K562 (cell line): Measurements from ENCODE around the gene MYMK. TPM values are rescaled to one million over a fixed set of nuclear protein-coding genes. Genes with fewer than 3 reads are reported as not detected.

ENCODE experiments used
- ATAC-seq: fragments of 200-7000 bp; cut with Tn5 transposase; 3 replicates; pipeline ENCODE4 v1.9.1; 2020; ENCODE audit warnings: moderate library complexity
- BruUV-seq: library from RNA; stranded (reverse); fragments of 400-500 nt; replicated peaks from 2 replicates; lab custom pipeline; 2021; lab: Mats Ljungman, UMichigan
- CTCF ChIA-PET: fragments of 300-600 bp; formaldehyde crosslinking; extraction: SDS; loops from one replicate; lab custom pipeline; 2021; ENCODE audit warnings: low intra/inter-chr PET ratio; lab: Yijun Ruan, JAX
- POLR2A ChIA-PET: fragments of 300-600, 350-650 bp; sonication (Branson Sonifier 250); formaldehyde crosslinking; extraction: SDS; loops from one replicate; lab custom pipeline; 2021; ENCODE audit warnings: antibody characterized with exemption, inconsistent platforms; lab: Yijun Ruan, JAX
- DNase-seq, 4 experiments: peaks; one replicate each; pipeline versions ENCODE4 v3.0.0 to v3.0.0-alpha.2; 2011 to 2018; ENCODE audit warnings: low spot score in 3 of 4, mixed read lengths in 3 of 4; ENCODE audit errors: extremely low read depth in 1 of 4
- FAIRE-seq: peaks from 2 replicates; lab custom pipeline; 2011; peaks lifted over from hg19 to GRCh38; lab: Jason Lieb, UNC
- H2AFZ ChIP-seq: 2 replicates; pipeline ENCODE4 v1.6.0; 2011; ENCODE audit warnings: low read depth, low read length, control low read depth, inconsistent platforms
- H3K27ac ChIP-seq: fragments of 200-600 bp; 3 replicates; pipeline ENCODE4 v1.8.0; 2011; ENCODE audit warnings: low read depth, mild to moderate bottlenecking, control low read depth, inconsistent platforms, low read length, moderate library complexity, mixed read lengths; ENCODE audit errors: extremely low read depth
- H3K27me3 ChIP-seq, 2 experiments: fragments of 300-600 bp in 1 of 2; 2 replicates in 1 of 2; 3 replicates in 1 of 2; pipeline versions ENCODE4 v1.6.0 to v1.8.0; 2011; ENCODE audit warnings: inconsistent platforms in 2 of 2, low read length in 2 of 2, mild to moderate bottlenecking in 1 of 2, mixed read lengths in 1 of 2, moderate library complexity in 1 of 2; ENCODE audit not compliant: control insufficient read depth in 2 of 2, insufficient read depth in 2 of 2
- H3K36me3 ChIP-seq: fragments of 300-600 bp; 3 replicates; pipeline ENCODE4 v1.8.0; 2011; ENCODE audit warnings: mild to moderate bottlenecking, low read length, inconsistent platforms; ENCODE audit not compliant: control insufficient read depth, insufficient read depth
- H3K4me1 ChIP-seq, 2 experiments: fragments of 200-600 bp in 1 of 2; replicated peaks in 1 of 2; 2 replicates in 1 of 2; 3 replicates in 1 of 2; pipeline versions ENCODE4 v1.5.1 to v1.8.0; 2011; ENCODE audit warnings: inconsistent platforms in 2 of 2, low read length in 2 of 2, mild to moderate bottlenecking in 1 of 2, mixed read lengths in 1 of 2, moderate library complexity in 1 of 2; ENCODE audit not compliant: control insufficient read depth in 2 of 2, insufficient read depth in 2 of 2
- H3K4me2 ChIP-seq: 2 replicates; pipeline ENCODE4 v1.6.1; 2011; ENCODE audit warnings: low read length, control low read depth, inconsistent platforms, mixed read lengths; ENCODE audit not compliant: insufficient read depth
- H3K4me3 ChIP-seq: fragments of 200-600 bp; sonication (generic), shearing (Covaris generic); 2 replicates; pipeline ENCODE4 v1.5.1; 2016; ENCODE audit warnings: control low read depth, inconsistent platforms
- H3K79me2 ChIP-seq: fragments of 200-600 bp; 3 replicates; pipeline ENCODE4 v1.8.0; 2011; ENCODE audit warnings: low read length, inconsistent platforms; ENCODE audit not compliant: control insufficient read depth, insufficient read depth
- H3K9ac ChIP-seq, 2 experiments: 2 replicates each; pipeline versions ENCODE4 v1.6.0 to v1.6.1; 2011; ENCODE audit warnings: low read depth in 2 of 2, low read length in 2 of 2, control low read depth in 1 of 2, inconsistent platforms in 1 of 2, mild to moderate bottlenecking in 1 of 2, mixed read lengths in 1 of 2; ENCODE audit not compliant: insufficient read depth in 1 of 2
- H3K9me1 ChIP-seq: one replicate; pipeline ENCODE4 v1.6.0; 2011; ENCODE audit warnings: inconsistent platforms, mild to moderate bottlenecking, low read length, moderate library complexity; ENCODE audit not compliant: control insufficient read depth, insufficient read depth
- H3K9me3 ChIP-seq: replicated peaks from 2 replicates; pipeline ENCODE4 v1.5.1; 2011; ENCODE audit warnings: low read depth, low read length, inconsistent platforms; ENCODE audit not compliant: control insufficient read depth, insufficient read depth
- H4K20me1 ChIP-seq: replicated peaks from 2 replicates; pipeline ENCODE4 v1.6.1; 2011; ENCODE audit warnings: low read length, inconsistent platforms, mixed read lengths; ENCODE audit not compliant: control insufficient read depth, insufficient read depth
- CBFA2T3 ChIP-seq: fragments of 450-650 bp; IDR thresholded peaks from 2 replicates; pipeline ENCODE4 v1.6.1; 2017
- CBFB ChIP-seq: sonication (generic); formaldehyde crosslinking; IDR thresholded peaks from 2 replicates; pipeline ENCODE4 v1.4.0; 2020; ENCODE audit warnings: mild to moderate bottlenecking, missing genetic modification reagents
- DNMT1 ChIP-seq: fragments of 450-650 bp; IDR thresholded peaks from 2 replicates; pipeline ENCODE4 v1.6.1; 2016; ENCODE audit warnings: antibody characterized with exemption, mild to moderate bottlenecking
- ETS2 ChIP-seq: IDR thresholded peaks from 2 replicates; pipeline ENCODE4 v1.6.1; 2016; ENCODE audit warnings: borderline replicate concordance, missing genetic modification characterization, mild to moderate bottlenecking, moderate library complexity, missing compliant biosample characterization; ENCODE audit not compliant: poor library complexity, severe bottlenecking
- HMG20A ChIP-seq: fragments of 450-650 bp; formaldehyde crosslinking; conservative IDR thresholded peaks from 2 replicates; pipeline ENCODE4 v1.4.0; 2020; ENCODE audit warnings: mild to moderate bottlenecking, mixed read lengths
- HNRNPL ChIP-seq: fragments of 200-400 bp; formaldehyde crosslinking; IDR thresholded peaks from 2 replicates; pipeline ENCODE4 v1.6.1; 2017; ENCODE audit warnings: low read depth, mild to moderate bottlenecking, low read length
- MEIS2 ChIP-seq: fragments of 450-650 bp; IDR thresholded peaks from 2 replicates; pipeline ENCODE4 v1.6.1; 2014; ENCODE audit warnings: mild to moderate bottlenecking; ENCODE audit not compliant: partially characterized antibody
- POU5F1 ChIP-seq: fragments of 150-350 bp; IDR thresholded peaks from 2 replicates; pipeline ENCODE4 v1.6.1; 2014; ENCODE audit warnings: borderline replicate concordance, low read length, low read depth, mild to moderate bottlenecking; ENCODE audit not compliant: partially characterized antibody
- SP2 ChIP-seq: IDR thresholded peaks from 2 replicates; pipeline ENCODE4 v1.6.1; 2011; ENCODE audit warnings: mild to moderate bottlenecking, low read depth, low read length, moderate library complexity; ENCODE audit not compliant: poor library complexity, severe bottlenecking; ENCODE audit errors: extremely low read depth
- TSC22D4 ChIP-seq: fragments of 450-650 bp; IDR thresholded peaks from 2 replicates; pipeline ENCODE4 v1.6.1; 2016; ENCODE audit warnings: missing genetic modification characterization, missing biosample characterization, control low read depth
- ZC3H4 ChIP-seq: sonication (generic); formaldehyde crosslinking; IDR thresholded peaks from 2 replicates; pipeline ENCODE4 v1.9.0; 2021; ENCODE audit warnings: missing genetic modification reagents, borderline replicate concordance
- ZNF436 ChIP-seq: fragments of 250-450, 450-650 bp; sonication (Bioruptor Pico); formaldehyde crosslinking; IDR thresholded peaks from 2 replicates; pipeline ENCODE4 v1.7.0; 2020; ENCODE audit warnings: mild to moderate bottlenecking
- WGBS: fragments of 100-300 bp; shearing (Covaris generic); methylation state at CpG from one replicate; pipeline ENCODE4 v1.1.6; 2016; ENCODE audit warnings: low coverage, mixed read lengths; ENCODE audit not compliant: insufficient coverage; ENCODE audit errors: missing lambda C conversion rate; 5-methylcytosine and 5-hydroxymethylcytosine counted together
- in situ Hi-C: fragments of 300-500 bp; cut with MboI; formaldehyde crosslinking; loops from 4 replicates; pipeline ENCODE4 v1.15.0; 2018; ENCODE audit warnings: inconsistent platforms, mixed read lengths
- intact Hi-C: fragments of 100-400 bp; cut with micrococcal nuclease; formaldehyde crosslinking; loops from 2 replicates; pipeline ENCODE4 v1.14.2; 2022
- polyA plus RNA-seq, 8 experiments: library from polyadenylated mRNA; depleted of rRNA in 4 of 8; stranded (reverse) in 5 of 8; unstranded in 3 of 8; fragments of >200 nt; fragmentation: Nextera tagmentation in 2 of 8; fragmentation: Illumina TruSeq in 1 of 8; extraction: Ambion mirVana in 2 of 8; extraction: Trizol in 1 of 8; gene quantifications; 2 replicates each; pipeline versions ENCODE4 v1.2.1 to v1.2.3, GENCODE V29; 2011 to 2014; ENCODE audit warnings: inconsistent platforms in 1 of 8, missing spikeins in 1 of 8
- total RNA-seq, 7 experiments: library from RNA; depleted of rRNA in 6 of 7; stranded (reverse); fragments of >200 nt in 6 of 7; fragmentation: Illumina TruSeq in 2 of 7; extraction: Trizol in 2 of 7; gene quantifications; 2 replicates each; pipeline versions ENCODE4 v1.2.1 to v1.2.3, GENCODE V29; 2011 to 2021; ENCODE audit warnings: low replicate concordance in 1 of 7
- TF ChIP-seq, protein P1 (sequence below): fragments of 450-650 bp; IDR thresholded peaks from 2 replicates; pipeline ENCODE4 v1.6.1; 2016

The MYMK gene
- total and polyA plus RNA-seq, 9 of the 15 experiments (the other 6 are each of a cell fraction or from before 2014, with no cell fraction given) = not detected

DNA sequence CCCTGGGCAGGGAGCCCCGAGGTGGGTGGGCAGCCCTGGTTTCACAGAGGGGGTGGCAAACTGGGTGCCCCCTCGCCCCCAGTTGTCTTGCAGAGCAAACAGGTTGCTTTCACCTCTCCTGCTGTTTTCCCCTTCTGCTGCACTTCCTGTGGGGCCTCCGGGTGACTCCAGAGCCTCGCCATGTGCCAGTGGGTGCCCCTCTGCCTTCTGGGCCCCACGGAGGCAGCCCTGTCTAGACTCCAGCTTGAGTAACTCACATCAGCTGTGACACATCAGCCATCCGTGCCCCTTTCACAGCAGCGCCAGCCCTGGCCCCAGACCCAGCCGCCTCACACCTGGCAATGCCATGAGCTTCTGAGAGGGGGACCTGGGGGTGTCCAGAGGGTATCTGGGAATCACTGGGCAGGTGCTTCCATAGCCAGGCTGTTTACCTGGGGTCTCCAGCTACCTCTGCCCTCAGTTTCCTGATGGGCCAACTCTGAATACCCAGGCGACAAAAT, 46.7 kb upstream of the MYMK start:
- ATAC-seq (no peak), DNase-seq (no peak)
- peaks cover 18% of the 10 kb centered on the region; the same call in 1 of the 2 replicates for H4K20me1 ChIP-seq
- no peak overlapping the region for H3K27ac ChIP-seq
- no peak overlapping the region for H3K9ac ChIP-seq
- intact Hi-C loops = no loop called here
- WGBS = 4% methylated on average over 5 of the region's 9 CpGs
- peaks cover 16 to 86% of the 10 kb centered on the region in 2 experiments; a peak in 4 of 5 replicates for H3K27me3 ChIP-seq
- H3K9me1 ChIP-seq = no peaks in the 10 kb centered on the region
- CTCF ChIA-PET = no interaction called here
- H3K9me3 ChIP-seq = no peaks in the 10 kb centered on the region
- TF ChIP-seq POU5F1 = no peak
- no peak for TF ChIP-seq ZNF436 (CRISPR knock-in tag)
- TF ChIP-seq HMG20A (CRISPR knock-in tag) = no peak
- TF ChIP-seq DNMT1 = no peak
- no peak for TF ChIP-seq CBFB (CRISPR knock-in tag)
- TF ChIP-seq HNRNPL = no peak
- TF ChIP-seq, protein P1, sequence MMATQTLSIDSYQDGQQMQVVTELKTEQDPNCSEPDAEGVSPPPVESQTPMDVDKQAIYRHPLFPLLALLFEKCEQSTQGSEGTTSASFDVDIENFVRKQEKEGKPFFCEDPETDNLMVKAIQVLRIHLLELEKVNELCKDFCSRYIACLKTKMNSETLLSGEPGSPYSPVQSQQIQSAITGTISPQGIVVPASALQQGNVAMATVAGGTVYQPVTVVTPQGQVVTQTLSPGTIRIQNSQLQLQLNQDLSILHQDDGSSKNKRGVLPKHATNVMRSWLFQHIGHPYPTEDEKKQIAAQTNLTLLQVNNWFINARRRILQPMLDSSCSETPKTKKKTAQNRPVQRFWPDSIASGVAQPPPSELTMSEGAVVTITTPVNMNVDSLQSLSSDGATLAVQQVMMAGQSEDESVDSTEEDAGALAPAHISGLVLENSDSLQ = no peak
- TF ChIP-seq ZC3H4 = no peak
- no peak for TF ChIP-seq MEIS2
- TF ChIP-seq CBFA2T3 = no peak
- no peak for TF ChIP-seq TSC22D4 (tag)
- no peak for TF ChIP-seq ETS2 (tag)
- no peak for TF ChIP-seq SP2
- TF ChIP-seq, all 486 proteins: peak for 0
- BruUV-seq = no TSS peak
- Histone ChIP-seq H3K4me1 (peaks cover 0 to 20% of the 10 kb centered on the region in 2 experiments; a peak in 2 of 5 replicates), H2AFZ (no peak overlapping the region), H3K79me2 (no peaks in the 10 kb centered on the region), H3K36me3 (no peaks in the 10 kb centered on the region), H3K4me3 (no peak overlapping the region), H3K4me2 (no peak overlapping the region)
- POLR2A ChIA-PET = no interaction called here
- in situ Hi-C loops = no loop called here
- FAIRE-seq = no peak
